ENCODE measurements around the gene CTAGE6. TPM values are rescaled to one million over a fixed set of nuclear protein-coding genes. Genes with fewer than 3 reads are reported as not detected.
"Not testable (repeated sequence)": the region's sequence is repeated elsewhere in the genome, so short reads cannot be mapped to it uniquely, and the experiment has no call there.

The CTAGE6 gene
- total and polyA plus RNA-seq, 12 donors: 0.07 to 3.6 (median 0.45) TPM; not detected in 2

GRCh38 chr7:143711727-143712324 is 45.7 kb downstream of the CTAGE6 start:
- H3K9me3 ChIP-seq (replicated peaks in 1 of 3); H3K36me3 ChIP-seq (replicated peaks in 1 of 2); intact Hi-C loops (cut with DNase I); H3K4me1 ChIP-seq (replicated peaks in 1 of 2); DNase-seq; H3K27me3 ChIP-seq; H3K4me3 ChIP-seq; H3K27ac ChIP-seq: not testable (repeated sequence)
- WGBS, 4 donors: no CpG with 5 or more reads among the region's 4 CpGs

- H3K4me3 ChIP-seq; H3K4me1 ChIP-seq (replicated peaks in 1 of 2); H3K9me3 ChIP-seq (replicated peaks in 1 of 3); H3K27me3 ChIP-seq; DNase-seq; intact Hi-C loops (cut with DNase I); H3K36me3 ChIP-seq (replicated peaks in 1 of 2); H3K27ac ChIP-seq: not testable (repeated sequence)
- 100% methylated on average over 3 of the region's 5 CpGs; no CpG with 5 or more reads in 3 of the 4 donors for WGBS, 4 donors
These were observed 47.6 kb downstream of the CTAGE6 start for GRCh38 chr7:143709895-143710294.

Small RNAs within 50 kb of the gene (small RNA-seq; reads per million reads assigned to genes)
- 0 reads per million in 2 donors for gene RNU6-267P

Other genes starting within 250 kb of the CTAGE6 start
- gene CTAGE15, start 185.9 kb downstream of the CTAGE6 start, total RNA-seq: under 1 TPM in 1 of 9 donors, not detected in 8; 0.22 TPM
- gene CTAGE15, start 185.9 kb downstream of the CTAGE6 start, polyA plus RNA-seq: under 1 TPM in 1 of 3 donors, not detected in 2; 0.09 TPM
- 1 to 10 TPM; 1.2 to 8.9 (median 2.7) TPM for gene TCAF2, start 136.7 kb downstream of the CTAGE6 start, total RNA-seq
- gene TCAF2, start 136.7 kb downstream of the CTAGE6 start, polyA plus RNA-seq: 1 to 10 TPM; 1.1 to 2.3 (median 1.8) TPM
- gene TCAF1, start 144.5 kb upstream of the CTAGE6 start, total RNA-seq: 100 to 1,000 TPM; 105 to 177 (median 124) TPM
- 100 to 1,000 TPM in 1 of 3 donors, 10 to 100 TPM in 2; 41.3 to 102 (median 63.3) TPM for gene TCAF1, start 144.5 kb upstream of the CTAGE6 start, polyA plus RNA-seq
- not detected for gene OR2F2, start 177.5 kb upstream of the CTAGE6 start, total RNA-seq
- not detected for gene OR2F2, start 177.5 kb upstream of the CTAGE6 start, polyA plus RNA-seq
- under 1 TPM in 1 of 9 donors, not detected in 8; 0.06 TPM for gene OR2F1, start 197.1 kb upstream of the CTAGE6 start, total RNA-seq
- not detected for gene OR2F1, start 197.1 kb upstream of the CTAGE6 start, polyA plus RNA-seq
- not detected for gene OR6B1, start 242.6 kb upstream of the CTAGE6 start, total RNA-seq
- under 1 TPM in 1 of 3 donors, not detected in 2; under 0.01 TPM for gene OR6B1, start 242.6 kb upstream of the CTAGE6 start, polyA plus RNA-seq